Activated CD4-positive, alpha-beta T cell treated with anti-CD3 and anti-CD28 coated beads, Interleukin-2, Interleukin-4, amounts not matched to agents 100 ng/mL and 50 ng/mL, durations not matched to agents 16 hours and 8 hours (primary cell): ENCODE results near the gene PNKD.
A peak's percentile ranks its signal among the peaks of the same experiment; 100 is the strongest.

ENCODE experiments used
- DNase-seq: peaks from one replicate; pipeline ENCODE4 v3.0.0-alpha.2; 2020; ENCODE audit warnings: low spot score

The PNKD gene

GRCh38 chr2:218256612-218257350, 13.5 kb upstream of the PNKD start:
- DNase-seq, result no peak

- DNase-seq, result peak; percentile 71
Observed at GRCh38 chr2:218257390-218257981, 12.8 kb upstream of the PNKD start.

DNA sequence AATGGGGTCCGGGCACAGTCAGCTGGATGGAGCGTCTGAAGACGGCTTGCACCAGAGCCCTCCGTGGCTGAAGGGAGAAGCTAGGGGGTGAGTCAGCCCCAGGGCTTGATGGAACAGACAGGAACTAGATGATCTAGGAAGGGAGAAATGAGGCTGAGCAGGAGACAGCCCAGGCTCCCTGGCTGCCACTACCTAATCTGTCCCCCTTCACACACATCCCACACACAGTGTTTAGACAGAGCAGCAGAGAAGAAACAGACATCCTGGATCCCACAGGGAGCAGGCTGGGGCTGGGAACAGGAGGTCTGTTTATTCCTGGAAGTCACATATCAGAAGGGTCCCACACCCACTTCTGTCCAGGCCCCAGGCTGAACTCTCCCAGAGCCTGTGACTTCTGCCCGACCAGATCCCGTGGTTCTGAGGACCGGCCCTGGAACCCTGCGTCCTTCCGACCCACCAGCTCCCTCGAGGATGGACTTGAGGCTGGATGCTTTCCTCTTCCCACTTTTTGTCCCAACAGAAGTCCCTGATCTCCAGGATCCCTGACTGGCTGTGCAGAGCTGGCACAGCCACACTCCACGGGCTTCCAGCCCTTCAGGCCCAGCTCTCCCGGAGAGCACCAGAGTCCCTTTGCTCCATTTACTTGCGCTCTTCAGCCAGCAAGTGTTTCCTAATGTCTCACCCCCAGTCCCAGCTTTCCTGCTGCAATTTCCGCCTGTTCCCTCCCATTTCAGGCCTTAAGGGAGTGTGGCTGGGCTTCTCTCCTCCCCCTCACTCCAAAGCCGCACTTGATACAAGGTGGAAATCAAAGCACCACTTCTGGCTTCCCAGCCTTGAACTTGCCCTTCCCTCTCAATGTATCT, 11.0 kb upstream of the PNKD start:
- DNase-seq, result no peak

DNA sequence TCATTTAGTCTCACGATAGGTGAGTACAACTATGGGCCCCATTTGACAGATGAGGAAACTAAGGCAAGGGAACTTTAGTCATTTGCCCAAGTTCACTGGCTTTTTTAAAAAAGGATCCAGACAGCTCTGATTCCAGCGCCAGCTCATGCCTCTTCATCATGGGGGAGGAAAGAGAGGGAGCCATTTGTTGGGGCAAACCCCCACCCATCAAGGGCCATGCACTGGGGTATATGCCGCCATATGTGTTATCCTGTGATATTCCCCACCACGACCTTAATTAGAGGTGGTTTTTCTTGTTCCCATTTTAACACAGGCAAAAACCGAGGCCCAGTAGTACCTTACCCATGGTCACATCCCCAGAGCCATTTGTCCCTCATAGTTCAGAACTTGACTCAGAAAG, 10.2 kb upstream of the PNKD start:
- DNase-seq, result no peak

- no peak for DNase-seq
Observed at GRCh38 chr2:218260742-218261422, 9.4 kb upstream of the PNKD start, which contains the start of gene GPBAR1. TSS of gene GPBAR1 (plus strand) at chr2:218261015. CDS start at chr2:218262725, 1,710 bp downstream.

- DNase-seq, result no peak
Observed at GRCh38 chr2:218261423-218262236, 8.7 kb upstream of the PNKD start.

DNA sequence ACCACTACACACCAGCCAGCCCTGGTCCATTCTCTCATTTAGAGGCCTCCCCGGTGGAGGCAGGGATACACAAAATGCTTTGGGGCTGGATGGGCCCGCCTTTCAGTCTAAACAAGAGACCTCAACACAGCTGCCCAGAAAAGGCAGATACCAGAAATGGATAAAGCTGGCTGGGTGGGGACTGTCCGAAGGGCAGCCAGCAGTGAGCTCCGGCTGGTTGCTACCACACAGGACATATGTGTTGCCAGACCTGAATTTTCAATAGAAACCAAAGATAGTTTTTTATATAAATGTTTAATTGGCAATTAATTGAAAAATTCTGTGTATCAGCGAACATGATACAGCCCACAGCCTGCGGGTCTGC, 8.1 kb upstream of the PNKD start:
- DNase-seq, result no peak

DNA sequence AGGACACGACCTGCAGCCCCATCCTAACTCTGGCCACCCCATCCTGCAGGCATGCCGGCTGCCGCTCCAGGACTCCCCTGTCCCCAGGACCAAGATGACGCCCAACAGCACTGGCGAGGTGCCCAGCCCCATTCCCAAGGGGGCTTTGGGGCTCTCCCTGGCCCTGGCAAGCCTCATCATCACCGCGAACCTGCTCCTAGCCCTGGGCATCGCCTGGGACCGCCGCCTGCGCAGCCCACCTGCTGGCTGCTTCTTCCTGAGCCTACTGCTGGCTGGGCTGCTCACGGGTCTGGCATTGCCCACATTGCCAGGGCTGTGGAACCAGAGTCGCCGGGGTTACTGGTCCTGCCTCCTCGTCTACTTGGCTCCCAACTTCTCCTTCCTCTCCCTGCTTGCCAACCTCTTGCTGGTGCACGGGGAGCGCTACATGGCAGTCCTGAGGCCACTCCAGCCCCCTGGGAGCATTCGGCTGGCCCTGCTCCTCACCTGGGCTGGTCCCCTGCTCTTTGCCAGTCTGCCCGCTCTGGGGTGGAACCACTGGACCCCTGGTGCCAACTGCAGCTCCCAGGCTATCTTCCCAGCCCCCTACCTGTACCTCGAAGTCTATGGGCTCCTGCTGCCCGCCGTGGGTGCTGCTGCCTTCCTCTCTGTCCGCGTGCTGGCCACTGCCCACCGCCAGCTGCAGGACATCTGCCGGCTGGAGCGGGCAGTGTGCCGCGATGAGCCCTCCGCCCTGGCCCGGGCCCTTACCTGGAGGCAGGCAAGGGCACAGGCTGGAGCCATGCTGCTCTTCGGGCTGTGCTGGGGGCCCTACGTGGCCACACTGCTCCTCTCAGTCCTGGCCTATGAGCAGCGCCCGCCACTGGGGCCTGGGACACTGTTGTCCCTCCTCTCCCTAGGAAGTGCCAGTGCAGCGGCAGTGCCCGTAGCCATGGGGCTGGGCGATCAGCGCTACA, 7.4 kb upstream of the PNKD start:
- DNase-seq, result no peak

DNA sequence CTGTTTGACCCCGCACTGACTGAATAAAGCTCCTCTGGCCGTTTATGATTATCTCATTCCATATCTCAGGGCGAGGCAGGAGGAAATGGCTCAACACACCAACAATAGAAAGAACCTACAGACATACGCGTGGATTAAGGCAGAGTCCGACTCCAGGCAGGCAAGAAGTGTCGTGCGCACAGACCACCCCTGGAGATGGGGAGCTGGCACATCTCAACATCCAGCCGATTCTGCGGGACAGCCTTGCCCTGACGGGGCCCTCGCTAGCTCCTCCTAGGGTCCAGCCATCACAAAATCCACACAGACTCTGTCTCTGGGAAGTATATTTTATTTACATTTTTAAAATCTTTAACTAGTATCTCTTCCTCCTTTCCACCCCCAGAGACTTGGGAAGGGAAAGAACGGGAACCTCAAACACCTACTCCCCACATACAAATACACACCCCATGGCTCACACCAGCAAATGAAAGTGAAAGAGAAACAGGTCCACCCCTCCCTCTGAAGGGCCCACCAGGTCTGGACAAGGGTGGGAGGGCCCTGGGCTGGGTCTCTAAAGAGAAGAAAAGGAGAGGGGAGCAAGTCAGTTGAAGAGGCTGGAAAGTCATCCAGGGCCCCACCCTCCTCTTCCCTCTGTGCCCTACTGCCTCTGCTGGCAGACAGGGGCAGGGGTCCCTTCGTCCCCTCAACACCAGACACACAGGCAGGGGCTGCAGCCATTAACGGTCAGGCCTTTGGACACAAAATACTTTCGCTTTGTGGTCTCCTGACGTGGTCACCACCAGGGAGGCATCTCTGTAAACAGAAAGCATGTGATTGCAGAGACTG, 6.3 kb upstream of the PNKD start:
- DNase-seq, result no peak

- no peak for DNase-seq
Observed at GRCh38 chr2:218264773-218265561, 5.4 kb upstream of the PNKD start.

GRCh38 chr2:218265626-218266025, 4.7 kb upstream of the PNKD start:
- DNase-seq, result no peak

GRCh38 chr2:218266316-218266979, 3.9 kb upstream of the PNKD start:
- DNase-seq, result no peak

GRCh38 chr2:218267259-218267658, 3.1 kb upstream of the PNKD start:
- DNase-seq, result no peak

DNA sequence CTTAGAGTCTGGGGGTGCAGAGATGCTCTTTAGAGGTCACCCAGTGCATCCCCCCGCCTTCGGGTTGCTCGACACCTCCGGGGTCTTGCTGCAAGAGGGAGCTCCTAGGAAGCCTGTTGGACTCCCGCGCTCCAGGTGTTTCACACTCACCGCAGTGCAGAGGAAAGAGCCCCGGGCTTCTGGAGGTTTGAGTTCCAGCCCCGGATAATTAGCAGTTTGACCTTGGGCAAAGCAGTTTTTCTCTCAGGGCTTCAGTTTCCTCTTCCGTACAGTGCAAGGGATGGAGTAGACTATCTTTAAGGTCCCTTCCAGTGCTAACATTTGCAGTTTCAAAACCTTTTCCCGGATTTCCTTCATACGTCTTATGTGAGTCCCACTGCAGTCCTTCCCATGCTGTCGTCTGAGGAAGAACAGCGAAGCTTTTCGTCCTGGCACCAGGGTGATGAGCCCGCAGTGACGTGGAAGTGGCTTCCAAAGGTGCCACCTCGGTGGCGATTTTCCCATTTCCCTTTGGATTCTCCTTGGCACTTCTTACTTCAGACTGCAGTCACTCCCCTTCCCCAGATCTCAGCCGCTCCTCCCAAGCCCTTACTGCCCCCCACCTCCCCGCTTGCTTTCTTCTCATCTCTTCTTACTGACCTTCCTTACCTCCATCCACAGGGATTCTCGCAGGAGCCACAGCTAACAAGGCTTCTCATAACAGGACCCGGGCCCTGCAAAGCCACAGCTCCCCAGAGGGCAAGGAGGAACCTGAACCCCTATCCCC, 585 bp downstream of the PNKD start:
- no peak for DNase-seq

- no peak for DNase-seq
Observed at GRCh38 chr2:218271487-218271797, 1.1 kb downstream of the PNKD start.

GRCh38 chr2:218271865-218272530, 1.7 kb downstream of the PNKD start:
- no peak for DNase-seq
